Esophagus squamous epithelium (tissue), 5 donors: Measurements from ENCODE around the gene OR51I2. TPM values are rescaled to one million over a fixed set of nuclear protein-coding genes. Genes with fewer than 3 reads are reported as not detected.

Experiments used
- DNase-seq: peaks from one replicate; lab custom pipeline; 2025; lab: John Stamatoyannopoulos, UW
- H3K27ac ChIP-seq, 4 donors: fragments of 200-600 bp; sonication (generic); one replicate each; pipeline ENCODE4 v1.5.1; 2016 to 2019; ENCODE audit warnings: mild to moderate bottlenecking in 1 of 4
- H3K27me3 ChIP-seq, 4 donors: fragments of 200-600 bp; sonication (generic); 1 replicate in 3 of 4; 2 replicates in 1 of 4; pipeline versions ENCODE4 v1.5.1 to v1.6.0; 2017 to 2021; ENCODE audit warnings: antibody characterized with exemption in 1 of 4
- H3K36me3 ChIP-seq, 3 donors: fragments of 200-600 bp; sonication (generic); one replicate each; pipeline ENCODE4 v1.5.1; 2016 to 2019
- H3K4me1 ChIP-seq, 3 donors: fragments of 200-600 bp; sonication (generic); one replicate each; pipeline ENCODE4 v1.5.1; 2017 to 2019
- H3K4me3 ChIP-seq, 4 donors: fragments of 200-600 bp; sonication (generic); 1 replicate in 3 of 4; 2 replicates in 1 of 4; pipeline ENCODE4 v1.5.1; 2016 to 2019; ENCODE audit warnings: mild to moderate bottlenecking in 2 of 4, moderate library complexity in 1 of 4
- H3K9me3 ChIP-seq, 3 donors: fragments of 200-600 bp; sonication (generic); one replicate each; pipeline ENCODE4 v1.5.1; 2016 to 2019
- POLR2A ChIP-seq, 4 donors: fragments of 450-650 bp; IDR thresholded peaks; one replicate each; pipeline ENCODE4 v1.6.1; 2017; ENCODE audit warnings: antibody characterized with exemption in 4 of 4, mild to moderate bottlenecking in 4 of 4, moderate library complexity in 3 of 4
- WGBS, 2 donors: methylation state at CpG; one replicate each; pipeline ENCODE4 v1.1.5; 2018; 5-methylcytosine and 5-hydroxymethylcytosine counted together
- intact Hi-C: fragments of 100-400 bp; cut with DNase I; formaldehyde crosslinking; loops from one replicate; pipeline ENCODE4 v1.15.0; 2022
- total RNA-seq, 4 donors: library from RNA; depleted of rRNA; stranded (reverse); fragments of >200 nt; gene quantifications; one replicate each; pipeline ENCODE4 v1.1.0, GENCODE V29; 2016
- TF ChIP-seq, protein P1 (sequence below), 6 experiments: fragments of 450-650 bp in 4 of 6; fragments of 200-600 bp in 2 of 6; sonication (generic) in 2 of 6; IDR thresholded peaks; one replicate each; pipeline ENCODE4 v1.5.1; 2016 to 2019; ENCODE audit warnings: antibody characterized with exemption in 6 of 6, mild to moderate bottlenecking in 4 of 6, moderate library complexity in 4 of 6
- donor health status: DM: yes; HTN: yes; CAD: no.

The OR51I2 gene
- total RNA-seq, 4 donors from 2014 or later: not detected

DNA sequence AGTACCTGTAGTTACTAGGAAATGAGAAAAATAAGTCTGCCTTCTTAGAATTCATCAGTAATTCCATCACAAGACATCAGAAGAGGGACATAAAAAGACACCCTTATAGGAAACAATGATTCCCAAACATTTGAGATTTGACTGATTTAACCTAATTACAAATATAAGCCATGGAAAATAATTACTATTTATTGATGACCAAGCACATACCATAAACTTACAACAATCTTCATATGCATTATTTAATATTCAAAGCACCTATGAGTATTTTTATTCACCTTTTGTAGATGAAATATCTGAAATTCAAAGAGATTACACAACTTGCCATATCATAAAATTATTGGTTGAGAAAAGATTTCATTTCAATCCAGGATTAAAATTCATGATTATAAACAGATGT is 24.8 kb downstream of the OR51I2 start:
- no peaks in the 10 kb centered on the region for H3K4me1 ChIP-seq
- intact Hi-C loops: loop anchor here (10.0 kb wide), 1 partner anchor 331 kb away; the partner anchor contains the start of gene OR52N2
- H3K9me3 ChIP-seq: no peaks in the 10 kb centered on the region
- H3K4me3 ChIP-seq: no peak overlapping the region
- H3K27me3 ChIP-seq: no peaks in the 10 kb centered on the region
- no peaks in the 10 kb centered on the region for H3K36me3 ChIP-seq
- no peak for DNase-seq
- H3K27ac ChIP-seq: no peak overlapping the region
- TF ChIP-seq POLR2A (IDR thresholded peaks at IDR 0.05): no peak
- TF ChIP-seq, protein P1, sequence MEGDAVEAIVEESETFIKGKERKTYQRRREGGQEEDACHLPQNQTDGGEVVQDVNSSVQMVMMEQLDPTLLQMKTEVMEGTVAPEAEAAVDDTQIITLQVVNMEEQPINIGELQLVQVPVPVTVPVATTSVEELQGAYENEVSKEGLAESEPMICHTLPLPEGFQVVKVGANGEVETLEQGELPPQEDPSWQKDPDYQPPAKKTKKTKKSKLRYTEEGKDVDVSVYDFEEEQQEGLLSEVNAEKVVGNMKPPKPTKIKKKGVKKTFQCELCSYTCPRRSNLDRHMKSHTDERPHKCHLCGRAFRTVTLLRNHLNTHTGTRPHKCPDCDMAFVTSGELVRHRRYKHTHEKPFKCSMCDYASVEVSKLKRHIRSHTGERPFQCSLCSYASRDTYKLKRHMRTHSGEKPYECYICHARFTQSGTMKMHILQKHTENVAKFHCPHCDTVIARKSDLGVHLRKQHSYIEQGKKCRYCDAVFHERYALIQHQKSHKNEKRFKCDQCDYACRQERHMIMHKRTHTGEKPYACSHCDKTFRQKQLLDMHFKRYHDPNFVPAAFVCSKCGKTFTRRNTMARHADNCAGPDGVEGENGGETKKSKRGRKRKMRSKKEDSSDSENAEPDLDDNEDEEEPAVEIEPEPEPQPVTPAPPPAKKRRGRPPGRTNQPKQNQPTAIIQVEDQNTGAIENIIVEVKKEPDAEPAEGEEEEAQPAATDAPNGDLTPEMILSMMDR (IDR thresholded peaks at IDR 0.05): no peak

DNA sequence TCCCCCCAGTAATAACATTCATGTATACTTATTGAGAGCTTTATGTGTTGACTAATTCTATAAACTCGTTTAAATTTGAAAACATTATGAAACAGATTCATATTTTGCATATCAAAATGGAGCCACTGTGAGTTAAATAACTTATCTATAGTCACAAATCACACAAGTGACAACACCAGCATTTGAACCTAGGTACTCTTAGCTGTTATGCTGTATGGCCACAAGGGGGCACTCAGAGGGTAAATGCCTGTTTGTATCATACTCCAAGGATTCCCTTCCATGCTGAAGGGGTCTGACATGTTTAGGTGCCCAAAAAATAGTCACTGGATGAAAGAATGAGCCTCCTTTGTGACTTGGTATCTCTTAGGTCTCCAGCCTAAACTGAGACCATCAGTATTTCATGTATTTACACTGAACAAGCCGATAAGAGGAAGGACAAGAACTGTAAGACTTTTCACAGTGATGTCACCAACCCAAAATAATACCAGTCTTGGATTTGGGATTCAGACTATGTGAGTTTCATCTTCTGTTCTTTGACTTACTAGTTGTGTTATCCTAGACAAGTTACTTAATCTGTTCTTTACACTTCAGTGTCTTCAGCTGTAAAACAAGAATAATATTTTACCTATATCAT is 27.2 kb downstream of the OR51I2 start:
- Histone ChIP-seq H3K9me3 (no peaks in the 10 kb centered on the region), H3K4me3 (no peak overlapping the region), H3K27me3 (no peaks in the 10 kb centered on the region), H3K36me3 (no peaks in the 10 kb centered on the region), H3K4me1 (no peaks in the 10 kb centered on the region), H3K27ac (no peak overlapping the region)
- no peak for DNase-seq
- TF ChIP-seq POLR2A (IDR thresholded peaks at IDR 0.05): no peak
- TF ChIP-seq, protein P1 (IDR thresholded peaks at IDR 0.05): peak; percentile 45 to 75 (median 66)
- 41 to 46% methylated on average over 2 of the region's 2 CpGs for WGBS, 2 donors
- intact Hi-C loops: loop anchor here (10.0 kb wide), 1 partner anchor 328 kb away; the partner anchor contains the start of gene OR52N2

DNA sequence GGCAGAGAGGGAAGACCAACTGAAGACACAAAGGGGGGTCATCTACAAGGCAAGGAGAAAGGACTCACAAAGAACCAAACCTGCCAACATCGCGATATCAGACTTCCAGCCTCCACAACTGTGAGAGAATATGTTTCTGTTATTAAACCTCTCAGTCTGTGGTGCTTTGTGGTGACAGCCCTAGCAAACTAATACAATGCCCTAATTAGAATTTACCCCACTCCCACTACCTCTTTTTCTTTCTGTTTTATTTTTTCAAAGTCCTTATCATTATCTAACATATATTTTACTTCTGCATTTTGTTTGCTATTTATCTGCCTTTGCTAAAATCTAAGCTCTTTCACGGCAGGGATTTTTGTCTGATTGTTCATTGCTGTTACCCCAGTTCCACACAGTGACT is 36.9 kb downstream of the OR51I2 start:
- Histone ChIP-seq H3K4me1 (no peaks in the 10 kb centered on the region), H3K36me3 (no peaks in the 10 kb centered on the region), H3K9me3 (no peaks in the 10 kb centered on the region), H3K27me3 (no peaks in the 10 kb centered on the region), H3K27ac (no peak overlapping the region), H3K4me3 (no peak overlapping the region)
- 79 to 83% methylated on average over 3 of the region's 3 CpGs for WGBS, 2 donors
- no peak for TF ChIP-seq POLR2A (IDR thresholded peaks at IDR 0.05)
- TF ChIP-seq, protein P1 (IDR thresholded peaks at IDR 0.05): no peak
- no peak for DNase-seq
- intact Hi-C loops: no loop called here

DNA sequence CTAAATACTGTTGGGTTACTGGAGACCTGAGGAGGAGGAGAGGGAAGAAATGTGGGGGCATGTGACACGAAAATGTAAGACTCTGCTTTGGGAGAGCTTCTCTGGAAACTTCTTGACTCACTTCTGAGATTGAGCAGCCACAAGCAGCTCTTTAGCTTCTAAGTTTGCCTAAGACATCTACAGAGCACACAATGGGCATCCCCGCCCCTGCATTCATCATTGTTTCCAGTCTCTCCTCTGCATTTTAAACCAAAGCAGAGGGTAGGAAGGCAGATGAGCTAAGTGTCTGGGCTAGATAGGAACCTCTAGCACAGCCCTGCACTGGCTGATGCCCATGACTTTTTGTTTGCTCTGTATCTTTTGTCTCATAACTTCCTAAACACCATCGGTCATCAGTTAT is 37.3 kb downstream of the OR51I2 start:
- no peak for DNase-seq
- no peaks in the 10 kb centered on the region for H3K27me3 ChIP-seq
- H3K9me3 ChIP-seq: no peaks in the 10 kb centered on the region
- H3K4me1 ChIP-seq: no peaks in the 10 kb centered on the region
- no peaks in the 10 kb centered on the region for H3K36me3 ChIP-seq
- H3K4me3 ChIP-seq: no peak overlapping the region
- 55 to 64% methylated on average over 3 of the region's 3 CpGs for WGBS, 2 donors
- TF ChIP-seq POLR2A (IDR thresholded peaks at IDR 0.05): no peak
- TF ChIP-seq, protein P1 (IDR thresholded peaks at IDR 0.05): no peak
- H3K27ac ChIP-seq: no peak overlapping the region
- intact Hi-C loops: no loop called here

DNA sequence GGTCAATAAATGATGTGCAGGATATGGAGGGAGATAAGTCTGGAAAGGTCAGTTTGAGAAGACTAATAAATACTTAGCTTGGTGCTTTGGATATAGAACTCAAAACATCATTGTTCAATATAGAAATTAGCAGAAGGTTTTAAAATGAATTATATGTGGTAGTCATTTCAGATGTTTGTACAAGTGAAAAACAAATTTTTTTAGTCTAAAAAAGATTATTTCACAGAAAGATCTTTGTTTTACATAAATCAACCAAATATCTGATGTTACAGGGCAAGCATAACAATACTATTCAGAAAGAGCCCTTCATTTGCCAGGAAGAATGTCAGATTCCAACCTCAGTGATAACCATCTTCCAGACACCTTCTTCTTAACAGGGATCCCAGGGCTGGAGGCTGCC is 39.3 kb downstream of the OR51I2 start, which contains the start of gene OR52D1:
Gene OR52D1 (plus strand): TSS at position 301 of the 400 bp plus-strand sequence. CDS start 22 bp downstream, at position 323.
- TF ChIP-seq, protein P1 (IDR thresholded peaks at IDR 0.05): no peak
- TF ChIP-seq POLR2A (IDR thresholded peaks at IDR 0.05): no peak
- DNase-seq: no peak
- Histone ChIP-seq H3K4me3 (no peak within 1 kb of the TSS), H3K9me3 (no peaks in the 10 kb centered on the region), H3K4me1 (no peaks in the 10 kb centered on the region), H3K36me3 (no peaks in the 10 kb centered on the region), H3K27me3 (no peaks in the 10 kb centered on the region), H3K27ac (no peak within 1 kb of the TSS)
- intact Hi-C loops: no loop called here
